CD4-positive, alpha-beta T cell treated with Interferon gamma for 1 hour (primary cell): ENCODE measurements around the gene NR4A2.

ENCODE experiments used
- DNase-seq: peaks from one replicate; pipeline ENCODE4 v3.0.0-alpha.2; 2020

Gene NR4A2

GRCh38 chr2:156339865-156340264 lies 7.3 kb upstream of the NR4A2 start:
- no peak for DNase-seq

GRCh38 chr2:156339110-156339847 lies 6.8 kb upstream of the NR4A2 start:
- DNase-seq, result no peak

- no peak for DNase-seq
Measured at GRCh38 chr2:156338578-156338977, 6.1 kb upstream of the NR4A2 start.

GRCh38 chr2:156334496-156335478 lies 2.3 kb upstream of the NR4A2 start:
- peak; percentile 87 for DNase-seq

- peak; percentile 85 for DNase-seq
Measured at GRCh38 chr2:156333951-156334495, 1.5 kb upstream of the NR4A2 start.

- DNase-seq, result peak; percentile 61
Measured at GRCh38 chr2:156333274-156333950, 891 bp upstream of the NR4A2 start.

GRCh38 chr2:156332284-156332533 lies 312 bp downstream of the NR4A2 start:
- no peak for DNase-seq

- DNase-seq, result peak; percentile 71
Measured at GRCh38 chr2:156331572-156332283, 793 bp downstream of the NR4A2 start.

GRCh38 chr2:156329927-156330726 lies 2.4 kb downstream of the NR4A2 start:
- DNase-seq, result no peak

GRCh38 chr2:156329031-156329926 lies 3.2 kb downstream of the NR4A2 start:
- DNase-seq, result no peak

- no peak for DNase-seq
Measured at GRCh38 chr2:156327835-156328695, 4.5 kb downstream of the NR4A2 start.

GRCh38 chr2:156326526-156327095 lies 5.9 kb downstream of the NR4A2 start:
- no peak for DNase-seq

- DNase-seq, result no peak
Measured at GRCh38 chr2:156325688-156326525, 6.6 kb downstream of the NR4A2 start.

- no peak for DNase-seq
Measured at GRCh38 chr2:156323754-156324153, 8.8 kb downstream of the NR4A2 start.

GRCh38 chr2:156322686-156323231 lies 9.8 kb downstream of the NR4A2 start:
- DNase-seq, result no peak

GRCh38 chr2:156322051-156322685 lies 10.4 kb downstream of the NR4A2 start:
- no peak for DNase-seq

- no peak for DNase-seq
Measured at GRCh38 chr2:156321243-156321904, 11.1 kb downstream of the NR4A2 start.
